OCI-LY3 (cell line): ENCODE results near the gene RHBDF2.

Experiments used
- EZH2phosphoT487 ChIP-seq: fragments of 200-600 bp; shearing (Covaris generic); IDR thresholded peaks from 2 replicates; pipeline ENCODE4 v1.6.1; 2018; ENCODE audit warnings: antibody characterized with exemption, mixed run types, low read depth
- TF ChIP-seq, protein P1 (sequence below): fragments of 200-600, 300-600 bp; sonication (generic); IDR thresholded peaks from 2 replicates; pipeline ENCODE4 v1.5.1; 2014; ENCODE audit warnings: antibody characterized with exemption, low read length, low read depth

DNA sequence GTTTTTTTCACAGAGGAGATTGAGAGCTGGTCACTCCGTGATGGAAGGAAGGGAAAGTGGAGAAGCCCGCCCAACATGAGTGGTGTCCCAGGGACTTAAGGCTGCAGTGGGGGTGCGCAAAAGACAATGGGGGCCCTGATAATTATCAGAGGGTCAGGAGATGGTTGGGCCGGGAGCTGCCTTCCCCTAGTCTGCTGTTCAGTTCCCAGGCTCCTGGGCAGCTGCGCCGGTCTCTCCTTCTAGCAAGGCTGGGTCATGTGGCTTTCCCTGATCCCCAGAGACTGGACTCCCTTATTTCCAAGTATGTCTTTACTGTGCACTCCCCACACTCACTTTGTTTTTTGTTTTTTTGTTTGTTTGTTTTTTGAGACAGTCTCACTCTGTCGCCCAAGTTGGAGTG lies 20.0 kb upstream of the RHBDF2 start:
- TF ChIP-seq, protein P1, sequence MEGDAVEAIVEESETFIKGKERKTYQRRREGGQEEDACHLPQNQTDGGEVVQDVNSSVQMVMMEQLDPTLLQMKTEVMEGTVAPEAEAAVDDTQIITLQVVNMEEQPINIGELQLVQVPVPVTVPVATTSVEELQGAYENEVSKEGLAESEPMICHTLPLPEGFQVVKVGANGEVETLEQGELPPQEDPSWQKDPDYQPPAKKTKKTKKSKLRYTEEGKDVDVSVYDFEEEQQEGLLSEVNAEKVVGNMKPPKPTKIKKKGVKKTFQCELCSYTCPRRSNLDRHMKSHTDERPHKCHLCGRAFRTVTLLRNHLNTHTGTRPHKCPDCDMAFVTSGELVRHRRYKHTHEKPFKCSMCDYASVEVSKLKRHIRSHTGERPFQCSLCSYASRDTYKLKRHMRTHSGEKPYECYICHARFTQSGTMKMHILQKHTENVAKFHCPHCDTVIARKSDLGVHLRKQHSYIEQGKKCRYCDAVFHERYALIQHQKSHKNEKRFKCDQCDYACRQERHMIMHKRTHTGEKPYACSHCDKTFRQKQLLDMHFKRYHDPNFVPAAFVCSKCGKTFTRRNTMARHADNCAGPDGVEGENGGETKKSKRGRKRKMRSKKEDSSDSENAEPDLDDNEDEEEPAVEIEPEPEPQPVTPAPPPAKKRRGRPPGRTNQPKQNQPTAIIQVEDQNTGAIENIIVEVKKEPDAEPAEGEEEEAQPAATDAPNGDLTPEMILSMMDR, result no peak
- no peak for TF ChIP-seq EZH2phosphoT487
